ENCODE measurements around the gene NPLOC4.
"Not testable (repeated sequence)": the region's sequence is repeated elsewhere in the genome, so short reads cannot be mapped to it uniquely, and the experiment has no call there.

The NPLOC4 gene

DNA sequence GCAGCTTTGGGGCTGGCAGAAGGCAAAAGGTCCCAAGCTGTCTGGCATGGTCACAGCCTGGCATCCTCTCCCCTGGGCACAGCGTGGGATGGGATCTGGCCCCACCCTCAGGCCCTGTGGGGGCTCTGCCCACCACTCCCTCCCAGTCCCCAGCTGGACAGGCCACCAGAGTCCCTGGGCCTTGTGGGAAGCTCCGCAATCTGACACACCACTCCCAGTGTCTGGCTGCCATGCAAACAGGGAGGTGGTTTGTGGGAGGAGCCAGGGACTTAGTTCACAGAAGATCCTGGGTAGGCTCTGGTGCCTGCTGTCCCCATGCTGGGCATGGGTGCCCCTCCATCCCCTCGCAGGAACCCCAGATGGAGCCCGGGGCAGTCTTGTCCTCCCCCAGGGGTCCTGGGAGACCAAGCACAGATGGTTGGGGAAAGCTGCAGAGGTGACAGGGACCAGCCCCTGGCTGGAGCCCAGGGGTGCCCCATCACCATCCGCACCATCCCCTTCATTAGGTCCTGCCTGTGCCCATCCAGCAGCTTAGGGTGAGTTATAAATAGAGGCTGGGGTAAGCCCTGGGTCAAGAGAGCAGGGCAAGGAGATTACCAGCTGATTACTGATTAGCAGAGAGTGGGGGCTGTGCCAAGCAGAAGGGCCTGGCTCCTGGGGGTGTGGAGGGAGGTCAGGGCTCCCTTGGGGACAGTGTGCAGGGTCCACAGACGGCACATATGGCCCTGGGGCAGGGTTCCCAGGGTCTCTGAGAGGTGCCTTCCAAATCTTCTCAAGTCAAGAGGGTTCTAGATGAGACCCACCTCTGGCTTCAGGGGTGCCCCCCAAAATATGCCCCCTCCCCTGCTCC, 102.5 kb downstream of the NPLOC4 start:
- no peak for DNase-seq (ENCODE audit: low read depth in 2 of 2)

DNA sequence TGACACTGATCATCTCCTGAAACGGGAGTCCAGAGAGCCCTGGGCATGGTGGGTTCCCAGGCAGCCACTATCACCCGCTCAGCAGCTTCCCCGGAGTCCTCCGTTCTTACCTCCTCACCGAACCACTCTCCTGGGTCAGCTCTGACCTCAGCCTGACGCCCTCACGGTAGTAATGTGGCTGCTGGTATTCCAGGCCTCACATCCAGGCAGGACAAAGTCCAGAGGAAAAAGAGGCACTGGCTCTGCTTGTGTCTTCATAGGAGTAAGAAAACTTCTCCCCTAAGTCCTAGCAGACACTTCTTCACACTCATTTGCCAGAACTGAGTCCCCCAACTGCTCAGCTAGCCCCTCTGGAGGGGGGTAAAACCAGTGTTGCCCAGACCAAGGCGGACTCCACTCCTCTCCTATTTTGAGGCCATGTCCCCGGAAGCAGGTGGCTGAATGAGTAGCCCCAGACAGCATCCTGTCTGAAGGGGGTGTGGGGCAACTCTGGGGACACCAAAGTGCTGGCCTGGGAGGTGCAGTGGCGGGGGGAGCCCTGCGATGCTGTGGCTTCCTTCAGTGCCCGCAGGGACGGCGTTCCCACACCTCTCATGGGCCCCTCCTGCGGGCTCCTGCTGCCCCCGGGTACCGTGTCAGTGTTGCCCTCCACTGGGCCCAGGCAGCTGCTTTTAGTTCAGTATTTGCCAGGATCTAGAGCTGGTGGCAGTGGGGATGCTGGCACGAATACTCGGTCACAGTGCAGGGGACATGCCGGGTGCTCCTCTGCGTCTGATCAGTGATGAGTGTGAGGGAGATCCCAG, 103.4 kb downstream of the NPLOC4 start:
- DNase-seq (ENCODE audit: low read depth in 2 of 2): no peak

DNA sequence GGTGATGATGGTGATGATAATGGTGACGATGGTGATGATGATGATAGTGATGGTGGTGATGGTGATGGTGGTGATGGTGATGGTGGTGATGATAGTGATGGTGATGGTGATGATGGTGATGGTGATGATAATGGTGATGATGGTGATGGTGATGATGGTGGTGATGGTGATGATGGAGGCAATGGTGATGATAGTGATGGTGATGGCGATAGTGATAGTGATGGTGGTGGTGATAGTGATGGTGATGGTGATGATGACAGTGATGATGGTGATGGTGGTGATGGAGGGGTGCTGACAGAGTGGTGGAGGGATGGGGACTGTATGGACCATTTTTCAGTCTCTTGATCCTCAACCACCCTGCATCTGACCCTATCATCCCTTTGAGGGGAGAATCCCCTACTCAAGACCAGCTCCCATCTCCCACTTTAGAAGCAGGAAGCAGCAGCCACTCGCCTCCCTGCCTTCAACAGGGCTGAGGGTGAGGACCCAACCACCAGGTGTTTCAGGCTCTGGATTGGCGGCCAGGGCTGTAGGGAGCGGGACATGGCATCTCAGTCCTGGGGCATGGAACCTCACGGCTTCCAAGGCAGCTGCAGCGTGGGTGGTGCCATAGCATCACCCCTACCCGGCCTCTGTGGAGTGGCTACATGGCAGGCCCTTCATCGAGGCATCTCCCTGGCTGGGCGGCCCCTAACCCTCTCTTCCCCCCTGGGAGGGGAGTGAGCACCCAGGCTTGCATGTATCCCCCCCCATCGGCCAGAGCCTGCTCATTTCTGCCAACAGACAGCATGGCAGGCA, 104.2 kb downstream of the NPLOC4 start:
- DNase-seq (ENCODE audit: low read depth in 2 of 2): no peak

DNA sequence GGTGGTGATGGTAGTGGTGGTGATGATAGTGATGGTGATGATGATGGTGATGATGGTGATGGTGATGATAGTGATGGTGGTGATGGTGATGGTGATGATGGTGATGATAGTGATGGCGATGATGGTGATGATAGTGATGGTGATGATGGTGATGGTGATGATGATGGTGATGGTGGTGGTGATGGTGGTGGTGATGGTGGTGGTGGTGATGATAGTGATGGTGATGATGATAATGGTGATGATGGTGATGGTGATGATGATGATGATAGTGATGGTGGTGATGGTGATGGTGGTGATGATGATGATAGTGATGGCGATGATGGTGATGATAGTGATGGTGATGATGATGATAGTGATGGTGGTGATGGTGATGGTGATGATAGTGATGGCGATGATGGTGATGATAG, 104.9 kb downstream of the NPLOC4 start:
- DNase-seq (ENCODE audit: low read depth in 2 of 2): not testable (repeated sequence)

DNA sequence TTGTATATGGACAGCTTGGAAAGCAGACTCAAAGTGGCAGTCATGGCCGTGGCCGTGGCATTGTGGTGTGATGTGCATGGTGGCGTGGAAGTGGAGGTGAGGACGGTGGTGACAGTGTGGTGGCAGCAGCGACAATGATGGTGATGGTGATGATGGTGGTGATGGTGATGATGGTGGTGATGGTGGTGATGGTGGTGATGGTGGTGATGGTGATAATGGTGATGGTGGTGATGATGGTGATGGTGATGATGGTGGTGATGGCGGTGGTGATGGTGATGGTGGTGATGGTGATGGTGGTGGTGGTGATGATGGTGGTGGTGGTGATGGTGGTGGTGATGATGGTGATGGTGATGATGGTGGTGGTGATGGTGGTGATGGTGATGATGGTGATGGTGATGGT, 105.9 kb downstream of the NPLOC4 start:
- not testable (repeated sequence) for DNase-seq (ENCODE audit: low read depth in 2 of 2)

DNA sequence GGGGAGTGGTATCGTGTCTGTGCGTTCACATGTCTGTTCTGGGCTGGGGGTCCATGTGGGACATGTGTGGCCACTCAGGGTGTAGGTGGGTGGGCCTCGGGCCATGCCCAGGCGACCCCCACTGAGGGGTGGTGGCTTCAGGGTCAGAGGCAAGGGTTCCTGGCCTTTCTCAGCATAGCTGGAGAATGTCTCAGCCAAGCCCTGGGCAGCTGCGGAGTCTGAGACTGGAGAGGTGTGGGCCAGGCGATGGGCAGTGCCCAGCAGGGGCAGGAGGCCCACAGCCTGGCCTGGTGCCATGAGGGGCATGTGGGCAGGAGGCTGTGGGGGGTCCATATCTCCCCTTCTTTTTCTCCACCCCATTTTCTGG, 107.5 kb downstream of the NPLOC4 start:
- no peak for DNase-seq (ENCODE audit: low read depth in 2 of 2)

DNA sequence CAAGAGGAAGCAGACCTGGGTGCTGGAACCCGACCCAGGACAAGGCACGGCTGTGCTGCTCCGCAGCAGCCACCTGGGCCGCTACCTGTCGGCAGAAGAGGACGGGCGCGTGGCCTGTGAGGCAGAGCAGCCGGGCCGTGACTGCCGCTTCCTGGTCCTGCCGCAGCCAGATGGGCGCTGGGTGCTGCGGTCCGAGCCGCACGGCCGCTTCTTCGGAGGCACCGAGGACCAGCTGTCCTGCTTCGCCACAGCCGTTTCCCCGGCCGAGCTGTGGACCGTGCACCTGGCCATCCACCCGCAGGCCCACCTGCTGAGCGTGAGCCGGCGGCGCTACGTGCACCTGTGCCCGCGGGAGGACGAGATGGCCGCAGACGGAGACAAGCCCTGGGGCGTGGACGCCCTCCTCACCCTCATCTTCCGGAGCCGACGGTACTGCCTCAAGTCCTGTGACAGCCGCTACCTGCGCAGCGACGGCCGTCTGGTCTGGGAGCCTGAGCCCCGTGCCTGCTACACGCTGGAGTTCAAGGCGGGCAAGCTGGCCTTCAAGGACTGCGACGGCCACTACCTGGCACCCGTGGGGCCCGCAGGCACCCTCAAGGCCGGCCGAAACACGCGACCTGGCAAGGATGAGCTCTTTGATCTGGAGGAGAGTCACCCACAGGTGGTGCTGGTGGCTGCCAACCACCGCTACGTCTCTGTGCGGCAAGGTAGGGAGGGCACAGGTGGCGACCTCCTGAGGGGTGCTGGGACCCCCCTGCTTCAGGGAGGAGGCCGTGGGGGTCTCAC, 108.1 kb downstream of the NPLOC4 start:
- DNase-seq (ENCODE audit: low read depth in 2 of 2): no peak

DNA sequence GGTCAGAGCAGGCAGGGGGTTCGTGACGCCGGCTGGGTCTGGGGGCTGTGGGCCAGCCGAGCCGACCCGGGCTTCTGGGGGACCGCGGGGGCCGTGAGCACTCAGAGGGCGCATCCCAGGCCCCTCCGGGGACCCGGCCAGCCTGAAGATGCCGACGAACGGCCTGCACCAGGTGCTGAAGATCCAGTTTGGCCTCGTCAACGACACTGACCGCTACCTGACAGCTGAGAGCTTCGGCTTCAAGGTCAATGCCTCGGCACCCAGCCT, 108.6 kb downstream of the NPLOC4 start:
- DNase-seq (ENCODE audit: low read depth in 2 of 2): no peak

DNA sequence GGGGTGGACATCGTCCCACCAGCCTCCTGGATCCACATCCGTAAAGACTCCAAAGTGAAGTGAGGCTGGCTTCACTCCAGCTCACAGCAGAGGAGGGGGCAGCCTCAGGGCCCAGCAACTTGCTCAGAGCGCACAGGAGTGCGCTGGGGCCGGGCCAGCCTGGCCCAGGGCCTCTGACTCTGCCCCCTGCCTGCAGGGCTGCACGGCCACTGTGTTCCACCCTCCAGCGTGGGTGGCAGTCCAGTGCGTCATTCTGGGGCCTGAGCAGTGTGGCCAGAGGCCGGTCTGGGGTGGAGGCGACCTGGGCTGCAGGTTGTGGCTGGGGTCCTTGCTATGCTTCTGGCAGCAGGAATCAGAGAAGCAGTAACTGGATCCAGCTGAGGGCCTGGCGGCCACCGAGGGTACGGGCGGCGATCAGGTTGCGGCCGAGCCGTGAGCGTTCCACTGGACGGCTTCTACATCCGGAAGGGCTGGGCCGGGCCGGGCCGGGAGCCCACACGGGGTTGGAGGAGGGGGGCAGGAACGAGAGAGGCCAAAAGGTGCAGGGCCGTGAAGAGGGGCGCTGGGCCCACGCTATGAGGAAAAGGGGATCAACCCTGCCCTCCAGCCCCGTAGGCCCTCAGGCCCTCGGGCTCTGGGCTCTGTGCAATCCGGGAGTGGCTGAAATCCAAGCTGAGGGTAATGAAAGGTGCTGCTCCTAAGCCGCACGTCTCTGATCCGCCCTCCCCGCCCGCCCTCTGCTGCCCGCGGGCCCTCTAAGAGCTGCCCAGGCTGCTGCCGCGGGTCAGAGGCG, 109.1 kb downstream of the NPLOC4 start, which contains the start of gene FSCN2:
TSS of gene FSCN2 (plus strand) at position 787 of the 793 bp plus-strand sequence. CDS start 155 bp downstream, outside the sequence.
- DNase-seq (ENCODE audit: low read depth in 2 of 2): no peak

DNA sequence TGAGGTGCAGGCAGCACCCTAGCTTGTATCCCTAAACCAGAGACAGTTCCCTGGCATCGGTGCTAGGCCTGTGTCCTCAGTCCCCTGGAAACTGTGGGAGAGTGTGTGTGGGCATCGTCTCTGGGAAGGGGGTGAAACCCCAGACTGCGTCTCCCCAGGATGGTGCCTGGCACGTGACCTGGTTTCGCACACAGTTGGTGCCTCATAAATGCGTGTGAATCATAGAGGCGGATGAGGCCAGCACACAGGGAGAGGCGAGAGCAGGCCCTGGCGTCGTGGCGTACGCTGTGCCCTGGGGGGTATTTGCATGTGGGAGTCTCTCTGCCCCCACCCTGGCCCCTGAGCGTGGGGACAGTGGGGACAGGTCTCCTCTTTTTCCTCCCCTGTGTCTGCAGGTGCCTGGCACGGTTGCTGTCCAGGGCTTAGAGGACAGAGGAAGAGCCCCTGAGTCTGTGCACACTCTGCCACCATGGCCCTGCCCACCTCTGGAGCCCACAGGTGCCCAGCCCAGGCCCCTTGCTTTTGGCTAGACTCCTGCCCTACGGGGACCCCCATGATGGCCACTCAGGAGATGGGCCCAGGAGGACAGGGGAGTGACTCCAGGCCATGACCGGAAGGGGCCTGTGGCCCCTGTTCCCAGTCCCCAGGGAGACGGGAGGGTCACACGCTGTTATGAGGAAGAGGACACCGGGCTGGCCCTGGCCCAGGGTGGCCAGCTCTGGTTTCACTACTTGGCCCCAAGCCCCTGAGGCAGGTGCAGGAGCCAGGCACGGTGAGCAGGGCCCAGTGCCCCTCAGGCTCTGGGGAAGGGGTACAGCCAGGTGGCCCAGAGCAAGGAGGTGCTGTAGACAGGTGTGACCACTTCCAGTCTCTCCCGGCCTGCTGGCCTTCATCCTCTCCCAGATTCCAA, 110.0 kb downstream of the NPLOC4 start:
- no peak for DNase-seq (ENCODE audit: low read depth in 2 of 2)

DNA sequence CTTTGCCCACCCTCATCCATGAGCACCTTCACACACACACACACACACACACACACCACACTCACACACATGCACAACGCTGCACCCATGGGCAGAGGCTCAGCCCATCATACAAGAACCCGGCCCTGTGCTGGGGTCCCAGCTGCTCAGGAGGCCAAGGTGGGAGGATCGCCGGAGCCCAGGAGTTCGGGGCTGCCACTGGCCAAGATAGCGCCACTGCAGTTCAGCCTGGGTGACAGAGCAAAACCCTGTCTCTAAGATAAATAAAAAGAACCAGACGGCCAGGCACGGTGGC, 112.1 kb downstream of the NPLOC4 start:
- no peak for DNase-seq (ENCODE audit: low read depth in 2 of 2)

DNA sequence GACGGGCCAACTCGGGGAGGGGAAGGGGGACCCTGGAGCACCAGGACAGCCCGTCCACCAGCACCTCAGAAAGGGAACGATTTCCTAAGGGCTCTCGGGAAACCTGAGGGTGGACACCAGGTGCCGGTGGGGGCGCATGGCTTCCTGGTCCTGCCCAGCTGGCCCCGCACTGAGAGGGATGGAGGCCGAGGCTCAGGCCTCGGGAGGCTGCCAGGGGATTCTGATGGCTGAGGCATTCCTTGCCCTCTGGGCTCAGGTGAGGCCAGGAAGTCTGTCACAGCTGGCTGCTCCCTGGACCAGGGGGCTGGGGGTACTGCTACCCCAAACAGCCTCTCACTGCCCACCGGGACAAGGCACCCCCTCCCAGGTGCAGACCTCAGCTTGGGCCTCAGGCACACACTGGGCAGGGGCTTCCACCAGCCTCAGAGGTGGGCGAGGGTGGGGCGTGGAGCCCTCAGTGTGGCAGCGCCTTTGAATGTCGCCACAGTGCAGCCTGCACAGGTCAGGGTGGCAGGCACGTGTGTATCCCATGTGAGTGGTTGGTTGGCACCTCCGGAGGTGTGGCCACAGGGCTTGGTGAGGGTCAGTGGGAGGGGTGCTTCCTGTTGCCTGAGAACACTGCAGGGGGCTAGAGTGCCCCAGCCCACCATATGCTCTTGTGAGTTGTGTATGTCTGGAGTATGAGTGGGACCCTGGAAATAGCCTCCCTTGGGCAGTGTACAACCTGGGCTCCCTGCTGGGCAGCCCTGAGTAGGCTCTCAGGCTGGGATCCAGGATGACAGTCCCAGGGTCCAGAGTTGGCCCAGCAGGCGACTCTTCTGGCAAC, 112.7 kb downstream of the NPLOC4 start:
- DNase-seq (ENCODE audit: low read depth in 2 of 2): no peak

DNA sequence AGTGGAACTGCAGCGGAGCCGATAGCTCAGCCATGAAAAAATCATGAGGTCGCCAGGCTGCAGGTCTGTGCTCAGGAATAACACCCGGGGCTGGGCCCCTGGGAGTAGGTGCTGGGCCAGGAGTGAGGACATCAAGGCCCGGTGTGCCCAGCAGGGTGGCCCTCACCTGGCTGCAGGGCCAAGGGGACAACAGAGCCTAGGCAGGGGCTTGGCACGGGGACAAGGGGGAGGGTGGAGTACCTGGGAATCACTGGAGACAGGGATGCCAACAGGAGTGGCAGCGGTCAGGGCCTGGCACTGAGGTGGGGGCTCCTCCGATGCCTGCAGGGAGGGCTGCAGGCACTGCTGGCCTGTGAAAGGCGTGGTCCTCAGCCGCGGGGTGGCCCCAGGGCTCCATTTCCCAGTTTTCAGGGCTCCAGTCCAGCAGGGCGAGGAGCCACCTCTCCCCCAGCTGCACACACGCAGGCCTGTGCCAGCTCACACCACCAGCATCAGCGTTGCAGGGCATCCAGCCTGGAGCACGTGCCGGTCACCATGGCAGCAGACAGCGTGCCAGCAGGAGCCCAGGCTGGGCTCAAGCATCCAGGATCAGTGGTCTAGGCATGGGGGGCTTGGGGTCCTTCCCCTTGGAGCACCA, 113.4 kb downstream of the NPLOC4 start:
- no peak for DNase-seq (ENCODE audit: low read depth in 2 of 2)

DNA sequence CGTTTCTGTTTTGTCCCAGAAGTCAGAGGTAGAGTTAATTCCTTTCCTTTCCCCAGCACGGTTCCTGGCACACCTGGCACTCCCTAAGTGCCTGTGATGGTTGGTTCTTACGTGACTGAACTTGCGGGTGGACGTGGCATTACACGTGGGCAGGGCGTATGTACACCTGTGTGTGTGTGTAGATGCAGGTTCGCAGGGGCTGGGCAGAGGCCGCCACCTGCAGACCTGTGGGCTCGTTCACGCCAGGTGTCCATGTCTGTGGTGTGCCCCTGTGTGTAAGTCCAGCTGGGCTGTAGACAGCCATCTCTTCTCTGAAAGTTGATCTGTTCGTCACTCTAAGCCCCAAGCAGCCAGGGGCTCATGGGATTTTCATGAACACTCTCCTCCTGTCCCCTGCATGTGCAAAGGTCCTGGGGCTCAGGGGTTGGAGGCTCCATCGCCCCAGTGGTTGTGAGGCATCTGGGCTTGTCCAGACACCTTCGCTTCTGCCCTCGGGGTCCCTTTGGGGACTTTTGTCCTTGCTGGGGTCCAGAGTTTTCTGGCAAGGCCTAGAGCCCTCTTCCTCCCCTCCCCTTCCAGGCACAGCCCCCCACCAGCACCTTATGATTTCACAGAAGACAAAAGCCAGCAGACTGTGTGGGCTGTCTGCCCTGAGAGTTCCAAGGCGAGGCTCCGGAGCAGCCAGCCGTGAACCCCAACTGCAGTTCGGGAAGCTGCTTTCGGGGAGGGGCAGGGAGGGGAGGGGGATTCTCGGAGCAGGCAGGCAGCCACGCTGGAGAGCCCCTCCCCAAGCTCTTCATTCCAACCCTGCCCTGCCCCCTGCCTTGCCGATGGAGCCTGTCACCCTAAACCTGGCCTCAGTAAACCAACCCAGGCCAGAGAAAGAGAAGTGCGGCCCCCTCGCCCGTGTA, 114.2 kb downstream of the NPLOC4 start:
- no peak for DNase-seq (ENCODE audit: low read depth in 2 of 2)

DNA sequence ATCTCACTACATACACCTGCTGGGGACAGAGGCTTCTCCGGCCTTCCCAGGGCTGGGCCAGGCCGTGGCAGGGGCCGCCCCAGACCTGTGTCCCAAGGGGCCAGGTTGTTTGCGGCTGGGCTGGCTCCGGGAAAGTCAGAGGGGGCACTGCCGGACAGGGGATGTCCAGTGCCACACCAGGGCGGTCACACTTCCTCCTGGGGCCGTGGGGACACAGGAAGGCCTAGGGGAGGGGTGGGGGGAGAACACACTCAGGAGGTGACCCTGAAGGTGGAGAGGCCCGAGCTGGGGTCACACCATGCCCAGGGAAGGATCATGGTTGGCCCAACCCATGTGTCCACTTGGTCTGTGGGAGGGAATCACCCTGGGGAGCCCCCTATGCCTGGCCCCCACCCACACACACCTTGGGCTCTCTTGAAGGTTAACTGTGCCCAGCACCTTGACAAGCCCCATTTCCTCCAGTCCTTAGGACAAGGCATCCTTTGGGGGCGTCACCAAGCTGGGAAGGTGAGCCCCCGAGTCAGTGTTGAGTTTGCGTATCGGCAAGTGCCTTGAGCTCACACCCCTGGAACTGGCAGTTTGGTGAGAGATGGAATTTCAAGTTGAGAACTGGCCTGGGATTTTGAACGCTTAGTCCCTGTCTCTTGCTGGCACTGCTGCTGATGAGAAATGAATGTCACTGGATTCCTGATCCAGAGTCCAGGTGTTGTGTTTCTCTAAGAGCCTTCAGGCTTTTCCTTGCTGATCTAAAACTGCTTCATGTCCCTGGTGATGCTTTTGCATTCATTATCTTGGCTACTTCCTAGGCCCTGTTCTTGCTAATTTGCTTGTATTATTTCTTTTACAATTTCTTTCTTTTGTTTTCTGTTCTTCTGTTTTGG, 116.7 kb downstream of the NPLOC4 start:
- DNase-seq (ENCODE audit: low read depth in 2 of 2): no peak

DNA sequence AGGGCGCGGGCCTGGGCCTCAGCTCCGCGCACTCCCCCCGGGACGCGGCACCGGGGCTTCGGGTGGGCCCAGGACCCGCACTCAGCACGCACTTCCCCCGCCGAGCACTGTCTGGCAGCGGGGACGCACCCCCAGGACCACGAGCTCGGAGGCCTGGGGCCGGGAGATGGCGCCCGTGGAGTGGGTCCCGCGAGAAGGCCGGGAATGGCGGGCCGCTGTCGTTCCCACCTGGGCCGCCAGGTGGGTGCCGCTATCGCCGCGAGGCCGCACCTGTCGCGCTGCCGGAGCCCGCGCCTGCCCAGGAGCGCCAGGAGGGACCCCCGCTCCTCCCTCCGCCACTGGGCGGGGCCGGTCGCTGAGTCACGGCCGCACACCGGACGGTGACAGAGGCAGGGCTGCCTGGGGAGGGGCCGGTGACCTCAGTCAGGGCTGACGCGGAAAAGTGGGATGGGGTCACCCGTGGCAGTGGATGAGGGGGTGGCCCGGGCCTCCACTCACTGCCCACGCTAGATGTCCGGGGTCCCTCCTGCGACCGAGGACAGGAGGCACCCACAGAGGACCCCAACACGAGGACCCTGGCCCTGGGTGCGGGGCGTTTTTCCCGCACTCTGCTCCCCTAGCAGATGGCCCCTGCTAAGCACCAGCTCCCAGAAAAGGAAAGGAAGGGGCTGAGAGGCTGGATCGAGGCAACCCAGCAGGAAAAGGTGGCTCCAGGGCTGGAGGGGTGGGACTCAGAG, 117.5 kb downstream of the NPLOC4 start:
- no peak for DNase-seq (ENCODE audit: low read depth in 2 of 2)
